GM12878 (cell line): ENCODE measurements around the gene TRABD2A. TPM values are rescaled to one million over a fixed set of nuclear protein-coding genes. Genes with fewer than 3 reads are reported as not detected.
"Not testable (repeated sequence)": the region's sequence is repeated elsewhere in the genome, so short reads cannot be mapped to it uniquely, and the experiment has no call there.

Experiments used
- ATAC-seq: fragments of 200-7000 bp; cut with Tn5 transposase; 3 replicates; pipeline ENCODE4 v1.9.1; 2020; ENCODE audit warnings: mild to moderate bottlenecking, moderate library complexity
- BruUV-seq: library from RNA; stranded (reverse); fragments of 400-500 nt; replicated peaks from 2 replicates; lab custom pipeline; 2021; lab: Mats Ljungman, UMichigan
- CTCF ChIA-PET: fragments of 300-600 bp; sonication (Branson Sonifier 250); formaldehyde crosslinking; extraction: SDS; loops from one replicate; lab custom pipeline; 2021; ENCODE audit warnings: inconsistent platforms; lab: Yijun Ruan, JAX
- POLR2A ChIA-PET: fragments of 350-600 bp; formaldehyde crosslinking; extraction: SDS; loops from one replicate; lab custom pipeline; 2021; ENCODE audit warnings: inconsistent platforms; lab: Charles Lee
- RAD21 ChIA-PET: fragments of 300-600 bp; sonication (Branson Sonifier 250); formaldehyde crosslinking; loops from one replicate; lab custom pipeline; 2023; ENCODE audit warnings: antibody characterized with exemption; ENCODE audit not compliant: unreplicated experiment; lab: Charles Lee
- SMC1A ChIA-PET: fragments of 300-600 bp; sonication (Branson Sonifier 250); formaldehyde crosslinking; loops from one replicate; lab custom pipeline; 2023; ENCODE audit not compliant: unreplicated experiment, uncharacterized antibody; lab: Charles Lee
- DNase-seq: peaks from one replicate; pipeline ENCODE4 v3.0.0-alpha.2; 2011; ENCODE audit warnings: low read depth, low spot score
- FAIRE-seq: peaks from 3 replicates; lab custom pipeline; 2011; peaks lifted over from hg19 to GRCh38; lab: Jason Lieb, UNC
- H2AFZ ChIP-seq: 2 replicates; pipeline ENCODE4 v1.6.0; 2011; ENCODE audit warnings: low read depth, low read length, control low read depth; ENCODE audit not compliant: control insufficient read depth
- H3K27ac ChIP-seq: 2 replicates; pipeline ENCODE4 v1.5.1; 2011; ENCODE audit warnings: control low read depth; ENCODE audit not compliant: control insufficient read depth, insufficient read depth
- H3K27me3 ChIP-seq, 2 experiments: replicated peaks in 1 of 2; 2 replicates each; pipeline versions ENCODE4 v1.6.0 to v1.6.1; 2011; ENCODE audit warnings: low read length in 1 of 2; ENCODE audit not compliant: control insufficient read depth in 2 of 2, insufficient read depth in 2 of 2
- H3K36me3 ChIP-seq, 2 experiments: 2 replicates each; pipeline ENCODE4 v1.5.1; 2011; ENCODE audit warnings: low read length in 1 of 2; ENCODE audit not compliant: control insufficient read depth in 2 of 2, insufficient read depth in 2 of 2
- H3K4me1 ChIP-seq: 2 replicates; pipeline ENCODE4 v1.6.1; 2011; ENCODE audit warnings: mild to moderate bottlenecking, low read length, moderate library complexity, mixed read lengths; ENCODE audit not compliant: control insufficient read depth, insufficient read depth
- H3K4me2 ChIP-seq: 2 replicates; pipeline ENCODE4 v1.6.0; 2011; ENCODE audit warnings: control low read depth; ENCODE audit not compliant: control insufficient read depth, insufficient read depth
- H3K4me3 ChIP-seq: fragments of 200-600 bp; sonication (generic); 2 replicates; pipeline ENCODE4 v1.5.1; 2016
- H3K79me2 ChIP-seq: 2 replicates; pipeline ENCODE4 v1.6.0; 2011; ENCODE audit warnings: low read length; ENCODE audit not compliant: control insufficient read depth, insufficient read depth
- H3K9ac ChIP-seq: 2 replicates; pipeline ENCODE4 v1.8.0; 2011; ENCODE audit warnings: low read length, control low read depth, mixed read lengths; ENCODE audit not compliant: control insufficient read depth, insufficient read depth
- H3K9me3 ChIP-seq: replicated peaks from 3 replicates; pipeline ENCODE4 v1.5.1; 2011; ENCODE audit warnings: mild to moderate bottlenecking, low read length; ENCODE audit not compliant: control insufficient read depth, insufficient read depth
- H4K20me1 ChIP-seq: 2 replicates; pipeline ENCODE4 v1.6.0; 2011; ENCODE audit not compliant: control insufficient read depth, insufficient read depth
- MTA2 ChIP-seq: fragments of 450-650 bp; IDR thresholded peaks from 2 replicates; pipeline ENCODE4 v1.6.1; 2016; ENCODE audit warnings: low read depth, mild to moderate bottlenecking, moderate library complexity
- WGBS: methylation state at CpG from one replicate; pipeline ENCODE4 v1.1.6; 2016; ENCODE audit warnings: low lambda C conversion rate; ENCODE audit not compliant: insufficient replicate concordance, insufficient coverage; ENCODE audit errors: missing lambda C conversion rate; 5-methylcytosine and 5-hydroxymethylcytosine counted together
- in situ Hi-C: fragments of 300-500 bp; cut with MboI; formaldehyde crosslinking; loops from 9 replicates; pipeline ENCODE4 v1.14.3; 2018; ENCODE audit warnings: mixed read lengths
- intact Hi-C: fragments of 100-400 bp; cut with micrococcal nuclease; formaldehyde crosslinking; loops from one replicate; pipeline ENCODE4 v1.14.2; 2022; ENCODE audit not compliant: unreplicated experiment
- polyA plus RNA-seq, 11 experiments: library from polyadenylated mRNA; depleted of rRNA in 4 of 11; unstranded in 6 of 11; stranded (reverse) in 5 of 11; fragments of >200 nt; fragmentation: Nextera tagmentation in 4 of 11; fragmentation: Illumina TruSeq in 1 of 11; extraction: Ambion mirVana in 4 of 11; extraction: Trizol in 1 of 11; gene quantifications; 1 replicate in 1 of 11; 2 replicates in 10 of 11; pipeline versions ENCODE4 v1.2.1 to v1.2.3, GENCODE V29; 2011 to 2016; ENCODE audit warnings: inconsistent platforms in 2 of 11, missing spikeins in 2 of 11, low read depth in 1 of 11
- total RNA-seq, 4 experiments: library from RNA; depleted of rRNA in 3 of 4; stranded (reverse); fragments of >200 nt in 3 of 4; fragmentation: Illumina TruSeq in 1 of 4; extraction: Trizol in 1 of 4; gene quantifications; 2 replicates each; pipeline versions ENCODE4 v1.2.1 to v1.2.3, GENCODE V29; 2013 to 2021

Gene TRABD2A
- total and polyA plus RNA-seq, 10 of the 15 experiments (the other 5 are each of a cell fraction or from before 2014, with no cell fraction given) = 1.4 to 7.6 (median 4.1) TPM

DNA sequence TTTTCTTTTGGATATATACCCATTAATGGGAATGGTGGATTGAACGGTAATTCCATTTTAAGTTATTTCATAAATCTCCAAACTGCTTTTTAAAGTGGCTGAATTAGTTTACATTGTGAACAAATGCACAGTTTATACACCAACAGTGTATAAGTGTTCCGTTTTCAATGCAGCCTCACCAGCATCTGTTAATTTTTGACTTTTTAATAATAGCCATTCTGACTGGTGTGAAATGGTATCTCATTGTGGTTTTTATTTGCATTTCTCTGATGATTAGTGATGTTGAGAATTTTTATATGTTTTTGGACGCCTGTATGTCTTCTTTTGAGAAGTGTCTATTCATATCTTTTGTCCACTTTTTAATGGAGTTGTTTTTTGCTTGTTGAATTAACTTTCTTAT lies 107.3 kb downstream of the TRABD2A start:
- not testable (repeated sequence) for FAIRE-seq

More for the DNA sequence above, 107.3 kb downstream of the TRABD2A start:
- H3K4me3 ChIP-seq, ATAC-seq, in situ Hi-C loops, H4K20me1 ChIP-seq, H2AFZ ChIP-seq, RAD21 ChIA-PET, H3K27me3 ChIP-seq, DNase-seq, CTCF ChIA-PET, H3K9ac ChIP-seq, POLR2A ChIA-PET, H3K4me1 ChIP-seq, H3K27ac ChIP-seq, H3K9me3 ChIP-seq, H3K4me2 ChIP-seq, SMC1A ChIA-PET, BruUV-seq, H3K36me3 ChIP-seq, intact Hi-C loops, H3K79me2 ChIP-seq: not testable (repeated sequence)
- WGBS = 0% methylated on average over 3 of the region's 3 CpGs
- TF ChIP-seq MTA2 = 0 out of 2 replicates have a peak, but pooled peaks have one; percentile 19

Other genes with a start within 250 kb of the TRABD2A start
- 3,507 and 4,221 TPM in 2 replicates for gene TMSB10, start 24.6 kb upstream of the TRABD2A start, total RNA-seq (2014; rRNA removed)
- gene TMSB10, start 24.6 kb upstream of the TRABD2A start, total RNA-seq (2014; rRNA removed; fragmentation: Illumina TruSeq; extraction: Trizol) = 4,753 and 4,822 TPM in 2 replicates
- 2,058 and 2,139 TPM in 2 replicates for gene TMSB10, start 24.6 kb upstream of the TRABD2A start, total RNA-seq (2021)
- gene TMSB10, start 24.6 kb upstream of the TRABD2A start, polyA plus RNA-seq (2011; rRNA removed) = 1,406 and 1,750 TPM in 2 replicates
- 3,467 and 4,619 TPM in 2 replicates for gene TMSB10, start 24.6 kb upstream of the TRABD2A start, polyA plus RNA-seq (2014; fragmentation: Illumina TruSeq; extraction: Trizol)
- 1,000 to 10,000 TPM; 2,817 to 3,116 TPM for gene TMSB10, start 24.6 kb upstream of the TRABD2A start, polyA plus RNA-seq (2014; fragmentation: Nextera tagmentation; extraction: Ambion mirVana)
- 3,894 and 4,860 TPM in 2 replicates for gene TMSB10, start 24.6 kb upstream of the TRABD2A start, polyA plus RNA-seq (2014; rRNA removed)
- 1,000 to 10,000 TPM; 3,322 to 3,441 TPM for gene TMSB10, start 24.6 kb upstream of the TRABD2A start, polyA plus RNA-seq (2016; fragmentation: Nextera tagmentation; extraction: Ambion mirVana)
- 38.8 and 45.1 TPM in 2 replicates for gene KCMF1, start 90.1 kb upstream of the TRABD2A start, total RNA-seq (2014; rRNA removed)
- 48.2 and 51.8 TPM in 2 replicates for gene KCMF1, start 90.1 kb upstream of the TRABD2A start, total RNA-seq (2014; rRNA removed; fragmentation: Illumina TruSeq; extraction: Trizol)
- gene KCMF1, start 90.1 kb upstream of the TRABD2A start, total RNA-seq (2021) = 77.1 and 82.5 TPM in 2 replicates
- 124 and 137 TPM in 2 replicates for gene KCMF1, start 90.1 kb upstream of the TRABD2A start, polyA plus RNA-seq (2011; rRNA removed)
- 48.2 and 72.3 TPM in 2 replicates for gene KCMF1, start 90.1 kb upstream of the TRABD2A start, polyA plus RNA-seq (2014; fragmentation: Illumina TruSeq; extraction: Trizol)
- gene KCMF1, start 90.1 kb upstream of the TRABD2A start, polyA plus RNA-seq (2014; fragmentation: Nextera tagmentation; extraction: Ambion mirVana) = 1 to 10 TPM; 8.4 to 9.8 TPM
- 43.1 and 47.1 TPM in 2 replicates for gene KCMF1, start 90.1 kb upstream of the TRABD2A start, polyA plus RNA-seq (2014; rRNA removed)
- 10 to 100 TPM; 27.2 to 30.6 TPM for gene KCMF1, start 90.1 kb upstream of the TRABD2A start, polyA plus RNA-seq (2016; fragmentation: Nextera tagmentation; extraction: Ambion mirVana)